Kidney glomerular epithelial cell (primary cell): ENCODE data around the gene CC2D1B.
"Not testable (repeated sequence)": the region's sequence is repeated elsewhere in the genome, so short reads cannot be mapped to it uniquely, and the experiment has no call there.

ENCODE experiments used
- DNase-seq: peaks from one replicate; lab custom pipeline; 2025; lab: John Stamatoyannopoulos, UW

The CC2D1B gene

GRCh38 chr1:52365746-52366516 lies at the start of gene CC2D1B:
TSS of gene CC2D1B (minus strand) at chr1:52366205. CDS start at chr1:52364620, 1,585 bp downstream.
- peak; percentile 97 for DNase-seq

GRCh38 chr1:52414942-52415341 lies 48.9 kb upstream of the CC2D1B start:
- DNase-seq, result no peak

- DNase-seq, result no peak
Measured at GRCh38 chr1:52413410-52413989, 47.5 kb upstream of the CC2D1B start.

GRCh38 chr1:52404975-52405338 lies 39.0 kb upstream of the CC2D1B start:
- DNase-seq, result no peak

- peak; percentile 95 for DNase-seq
Measured at GRCh38 chr1:52404116-52404974, 38.3 kb upstream of the CC2D1B start, which contains the start of the genes ORC1 and PRPF38A. TSS of gene ORC1 (minus strand) at chr1:52404423. CDS start at chr1:52402223, 2,200 bp downstream. TSS of gene PRPF38A (plus strand) at chr1:52404602. CDS start at chr1:52404750, 148 bp downstream.

GRCh38 chr1:52403566-52404115 lies 37.6 kb upstream of the CC2D1B start:
- DNase-seq, result peak; percentile 14

GRCh38 chr1:52402860-52403240 lies 36.8 kb upstream of the CC2D1B start:
- peak; percentile 2 for DNase-seq

GRCh38 chr1:52400131-52400530 lies 34.1 kb upstream of the CC2D1B start:
- no peak for DNase-seq

- no peak for DNase-seq
Measured at GRCh38 chr1:52399629-52400028, 33.6 kb upstream of the CC2D1B start.

- no peak for DNase-seq
Measured at GRCh38 chr1:52393174-52393573, 27.2 kb upstream of the CC2D1B start.

GRCh38 chr1:52386458-52386857 lies 20.5 kb upstream of the CC2D1B start:
- no peak for DNase-seq

- DNase-seq, result no peak
Measured at GRCh38 chr1:52385376-52385775, 19.4 kb upstream of the CC2D1B start.

- not testable (repeated sequence) for DNase-seq
Measured at GRCh38 chr1:52369851-52370250, 3.8 kb upstream of the CC2D1B start.

- peak; percentile 45 for DNase-seq
Measured at GRCh38 chr1:52368383-52369172, 2.6 kb upstream of the CC2D1B start.

GRCh38 chr1:52367272-52367671 lies 1.3 kb upstream of the CC2D1B start:
- no peak for DNase-seq

- DNase-seq, result no peak
Measured at GRCh38 chr1:52366517-52366827, 467 bp upstream of the CC2D1B start.

GRCh38 chr1:52365071-52365745 lies 797 bp downstream of the CC2D1B start:
- peak; percentile 62 for DNase-seq

GRCh38 chr1:52364235-52364839 lies 1.7 kb downstream of the CC2D1B start:
- no peak for DNase-seq

GRCh38 chr1:52360595-52360968 lies 5.4 kb downstream of the CC2D1B start:
- DNase-seq, result no peak
